Transverse colon (tissue), 4 donors: ENCODE data around the gene SLC10A6. TPM values are rescaled to one million over a fixed set of nuclear protein-coding genes. Genes with fewer than 3 reads are reported as not detected.
A peak's percentile ranks its signal among the peaks of the same experiment; 100 is the strongest.

Experiments
- DNase-seq: peaks from one replicate; pipeline ENCODE4 v3.0.0-alpha.2; 2019
- H3K27ac ChIP-seq, 4 donors: fragments of 200-600 bp; sonication (generic); 2 replicates each; pipeline ENCODE4 v1.5.1; 2016 to 2018; ENCODE audit warnings: inconsistent platforms in 4 of 4
- H3K27me3 ChIP-seq: fragments of 200-600 bp; sonication (generic); 2 replicates; pipeline ENCODE4 v1.5.1; 2017; ENCODE audit warnings: inconsistent platforms
- H3K36me3 ChIP-seq, 4 donors: fragments of 200-600 bp; sonication (generic); 2 replicates each; pipeline ENCODE4 v1.5.1; 2017 to 2019; ENCODE audit warnings: inconsistent platforms in 4 of 4
- H3K4me1 ChIP-seq, 4 donors: fragments of 200-600 bp; sonication (generic); 2 replicates each; pipeline ENCODE4 v1.5.1; 2017 to 2020; ENCODE audit warnings: inconsistent platforms in 4 of 4
- H3K4me3 ChIP-seq, 4 donors: fragments of 200-600 bp; sonication (generic); 1 replicate in 1 of 4; 2 replicates in 3 of 4; pipeline versions ENCODE4 v1.5.1 to v1.6.1; 2017 to 2019; ENCODE audit warnings: inconsistent platforms in 4 of 4
- H3K9me3 ChIP-seq, 2 donors: fragments of 200-600 bp; sonication (generic); 2 replicates each; pipeline ENCODE4 v1.5.1; 2017 to 2019; ENCODE audit warnings: inconsistent platforms in 2 of 2
- CTCF ChIP-seq, 5 experiments: fragments of 200-600 bp in 3 of 5; fragments of 450-650 bp in 2 of 5; sonication (generic) in 3 of 5; IDR thresholded peaks; 1 replicate in 2 of 5; 2 replicates in 3 of 5; pipeline ENCODE4 v1.5.1; 2016 to 2017; ENCODE audit warnings: antibody characterized with exemption in 5 of 5, inconsistent platforms in 3 of 5, mild to moderate bottlenecking in 2 of 5, moderate library complexity in 1 of 5
- EP300 ChIP-seq: sonication (generic); formaldehyde crosslinking; IDR thresholded peaks from one replicate; pipeline ENCODE4 v1.6.1; 2017; ENCODE audit warnings: antibody characterized with exemption, low read depth
- POLR2A ChIP-seq: fragments of 450-650 bp; IDR thresholded peaks from one replicate; pipeline ENCODE4 v1.6.1; 2016; ENCODE audit warnings: antibody characterized with exemption, mild to moderate bottlenecking, moderate library complexity
- POLR2AphosphoS5 ChIP-seq, 3 donors: sonication (generic); formaldehyde crosslinking; IDR thresholded peaks; one replicate each; pipeline ENCODE4 v1.6.1; 2016; ENCODE audit warnings: antibody characterized with exemption in 3 of 3
- WGBS, 2 donors: methylation state at CpG; one replicate each; pipeline ENCODE4 v1.1.5; 2018; ENCODE audit warnings: low coverage in 1 of 2; 5-methylcytosine and 5-hydroxymethylcytosine counted together
- in situ Hi-C, 4 donors: fragments of 200-750 bp; cut with MboI; loops; one replicate each; pipeline versions ENCODE4 v1.15.0 to v1.15.1; 2017; ENCODE audit warnings: low sequenced_read_pairs in 3 of 4, low pct_ligation_motif_present in 1 of 4, low pct_unique_long_range_greater_than_20kb in 1 of 4
- intact Hi-C: fragments of 100-400 bp; cut with DNase I; formaldehyde crosslinking; loops from one replicate; pipeline ENCODE4 v1.15.1; 2023; ENCODE audit warnings: low total_unique reads
- total RNA-seq, 4 donors: library from RNA; depleted of rRNA; stranded (reverse); fragments of >200 nt; gene quantifications; one replicate each; pipeline ENCODE4 v1.1.0, GENCODE V29; 2016

SLC10A6 gene
- total RNA-seq, 4 donors from 2014 or later = 0.32 TPM; not detected in 3

- intact Hi-C loops = no loop called here
- TF ChIP-seq POLR2A (no peak), POLR2AphosphoS5 (IDR thresholded peaks at IDR 0.05) (no peak), EP300 (no peak), CTCF (IDR thresholded peaks at IDR 0.05) (no peak)
- in situ Hi-C loops = loop anchor here in 2 of 4 donors (10.0 kb wide), 1 partner anchor 400 kb away; no protein-coding TSS in a partner anchor
- no peak overlapping the region for H3K4me3 ChIP-seq
- no peaks in the 10 kb centered on the region for H3K36me3 ChIP-seq
- H3K9me3 ChIP-seq = no peaks in the 10 kb centered on the region
- peaks cover 3 to 17% (median 5%) of the 10 kb centered on the region in 4 donors for H3K4me1 ChIP-seq
- H3K27me3 ChIP-seq = no peaks in the 10 kb centered on the region
- no peak overlapping the region for H3K27ac ChIP-seq
- DNase-seq = no peak
These were observed 45.3 kb upstream of the SLC10A6 start for GRCh38 chr4:86894455-86894854.

GRCh38 chr4:86893136-86893535 is 44.0 kb upstream of the SLC10A6 start:
- H3K27me3 ChIP-seq = no peaks in the 10 kb centered on the region
- no peak overlapping the region for H3K4me3 ChIP-seq
- DNase-seq = no peak
- H3K4me1 ChIP-seq = peaks cover 3 to 17% (median 5%) of the 10 kb centered on the region in 4 donors
- intact Hi-C loops = no loop called here
- no peaks in the 10 kb centered on the region for H3K36me3 ChIP-seq
- H3K9me3 ChIP-seq = no peaks in the 10 kb centered on the region
- in situ Hi-C loops = loop anchor here in 2 of 4 donors (10.0 kb wide), 1 partner anchor 398 kb away; no protein-coding TSS in a partner anchor
- WGBS, 2 donors = 85 to 97% methylated on average over 10 to 19 of the region's 19 CpGs
- TF ChIP-seq POLR2AphosphoS5 (IDR thresholded peaks at IDR 0.05) = no peak
- no peak for TF ChIP-seq POLR2A
- H3K27ac ChIP-seq = no peak overlapping the region

- no peaks in the 10 kb centered on the region for H3K36me3 ChIP-seq
- no peaks in the 10 kb centered on the region for H3K27me3 ChIP-seq
- H3K9me3 ChIP-seq = no peaks in the 10 kb centered on the region
- in situ Hi-C loops = loop anchor here in 2 of 4 donors (10.0 kb wide), 1 partner anchor 398 kb away; no protein-coding TSS in a partner anchor
- H3K27ac ChIP-seq = peak overlapping the region in 3 of 4 donors; percentile 34 to 63 (median 56)
- H3K4me1 ChIP-seq = peaks cover 3 to 17% (median 5%) of the 10 kb centered on the region in 4 donors
- peak overlapping the region; percentile 50 to 73 (median 68) for H3K4me3 ChIP-seq
- WGBS, 2 donors = 10% methylated on average over 13 of the region's 13 CpGs; no CpG with 5 or more reads in 1 of the 2 donors
- intact Hi-C loops = no loop called here
- no peak for TF ChIP-seq POLR2A
- no peak for DNase-seq
These were observed 43.4 kb upstream of the SLC10A6 start for GRCh38 chr4:86892636-86892960.

- intact Hi-C loops = no loop called here
- WGBS, 2 donors = 0 to 2% methylated on average over 2 to 52 of the region's 84 CpGs
- Histone ChIP-seq H3K9me3 (no peaks in the 10 kb centered on the region), H3K4me1 (peaks cover 3 to 17% (median 5%) of the 10 kb centered on the region in 4 donors), H3K27ac (peak within 1 kb of the TSS; percentile 34 to 63 (median 49)), H3K36me3 (no peaks in the 10 kb centered on the region), H3K4me3 (peak within 1 kb of the TSS; percentile 50 to 73 (median 68)), H3K27me3 (no peaks in the 10 kb centered on the region)
- TF ChIP-seq POLR2AphosphoS5 (IDR thresholded peaks at IDR 0.05) (peak in 1 of 3 donors; percentile 11), CTCF (IDR thresholded peaks at IDR 0.05) (no peak), EP300 (no peak)
- DNase-seq = peak; percentile 78
- in situ Hi-C loops = loop anchor here in 2 of 4 donors (10.0 kb wide), 1 partner anchor 397 kb away; no protein-coding TSS in a partner anchor
These were observed 42.8 kb upstream of the SLC10A6 start, which contains the start of gene C4orf36 for GRCh38 chr4:86891762-86892635. Gene C4orf36, minus strand, starts transcription at chr4:86892422. Its CDS starts 902 bp downstream, at chr4:86891520.

- intact Hi-C loops = no loop called here
- DNase-seq = no peak
- Histone ChIP-seq H3K4me3 (no peak overlapping the region), H3K4me1 (peaks cover 3 to 17% (median 5%) of the 10 kb centered on the region in 4 donors), H3K27me3 (no peaks in the 10 kb centered on the region), H3K36me3 (no peaks in the 10 kb centered on the region), H3K9me3 (no peaks in the 10 kb centered on the region), H3K27ac (no peak overlapping the region)
- TF ChIP-seq POLR2A (no peak), EP300 (no peak), CTCF (IDR thresholded peaks at IDR 0.05) (no peak), POLR2AphosphoS5 (IDR thresholded peaks at IDR 0.05) (no peak)
- in situ Hi-C loops = loop anchor here in 2 of 4 donors (10.0 kb wide), 1 partner anchor 396 kb away; no protein-coding TSS in a partner anchor
- WGBS, 2 donors = 36 to 47% methylated on average over 5 to 7 of the region's 7 CpGs
These were observed 41.6 kb upstream of the SLC10A6 start for GRCh38 chr4:86890790-86891189.
